Measurements from ENCODE around the gene FKRP. TPM values are rescaled to one million over a fixed set of nuclear protein-coding genes. Genes with fewer than 3 reads are reported as not detected.

FKRP gene
- polyA plus RNA-seq, 4 donors = 7.0 to 14.6 (median 8.8) TPM

DNA sequence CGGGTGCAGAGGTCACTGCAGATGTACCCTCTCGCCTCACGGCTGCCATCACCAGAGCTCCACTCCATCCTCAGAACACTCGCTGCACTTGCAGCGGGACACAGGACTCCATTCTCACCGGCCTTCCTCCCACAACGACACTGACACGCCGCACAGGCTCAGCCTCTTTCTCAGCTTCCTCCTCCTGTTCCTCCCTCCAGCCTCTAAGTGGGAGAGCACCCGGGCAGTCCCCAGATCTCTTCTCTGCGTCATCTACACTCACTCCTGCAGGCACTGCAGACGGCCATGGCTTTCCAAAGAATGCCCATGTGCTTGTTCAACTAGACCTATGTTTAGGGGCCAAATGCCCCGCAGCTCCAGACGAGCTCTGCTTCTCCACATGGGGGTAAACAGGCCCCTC, 14.3 kb upstream of the FKRP start:
- DNase-seq = no peak
- 77 to 89% (median 81%) methylated on average over 14 of the region's 14 CpGs for WGBS, 3 donors
- no peak for FAIRE-seq
- H3K9me3 ChIP-seq (ENCODE audit: control insufficient read depth in 2 of 2, insufficient read depth in 1 of 2, low read depth in 1 of 2, low read length in 1 of 2) = no peaks in the 10 kb centered on the region
- H3K4me3 ChIP-seq (ENCODE audit: low read depth in 1 of 3, low read length in 3 of 3) = no peak overlapping the region
- no peaks in the 10 kb centered on the region for H3K4me1 ChIP-seq (ENCODE audit: control insufficient read depth in 3 of 3, insufficient read depth in 2 of 3, low read depth in 1 of 3, low read length in 2 of 3)
- no peaks in the 10 kb centered on the region for H3K27me3 ChIP-seq (ENCODE audit: control insufficient read depth in 3 of 3, insufficient read depth in 3 of 3, low read length in 3 of 3)
- H3K36me3 ChIP-seq (ENCODE audit: control insufficient read depth in 3 of 3, insufficient read depth in 2 of 3, low read depth in 1 of 3, low read length in 3 of 3) = peaks cover 10 to 89% (median 33%) of the 10 kb centered on the region in 3 donors
- H3K27ac ChIP-seq (ENCODE audit: low read depth in 1 of 3, low read length in 2 of 3) = no peak overlapping the region

DNA sequence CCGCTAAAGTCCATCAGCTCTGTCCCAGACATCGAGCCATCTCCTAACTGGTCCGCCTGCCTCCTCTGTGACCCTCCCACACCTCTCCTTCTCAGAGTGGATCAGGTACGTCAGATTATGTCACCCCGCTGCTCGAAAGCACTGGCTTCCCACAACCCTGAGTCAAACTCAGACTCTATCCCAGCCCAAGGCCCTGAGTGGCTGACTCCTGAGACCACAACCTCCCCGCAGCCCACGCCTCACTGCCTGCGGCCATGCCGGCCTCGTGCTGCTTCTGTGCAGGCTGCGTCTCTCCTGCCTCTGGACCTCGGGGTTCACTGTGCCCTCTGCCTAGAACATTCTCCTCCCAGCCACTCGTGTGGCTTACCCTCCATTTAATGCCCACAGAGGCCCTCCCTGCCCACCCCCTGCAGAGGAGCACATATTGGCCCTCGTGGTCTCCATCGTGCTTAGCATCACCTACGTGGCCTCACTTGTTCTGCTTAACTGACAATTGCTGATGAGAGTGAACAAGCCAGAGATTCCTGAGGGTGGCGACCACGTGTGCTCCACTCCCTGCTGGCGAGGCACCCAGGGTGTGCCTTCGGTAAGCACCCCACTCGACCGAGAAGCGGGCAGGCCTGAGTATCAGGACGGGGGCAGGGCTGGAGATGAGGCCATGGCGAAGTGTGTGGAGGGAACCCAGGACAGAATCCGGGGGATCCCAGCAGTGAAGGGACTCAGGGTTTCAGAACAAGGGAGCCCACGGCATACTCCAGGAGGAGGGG, 13.5 kb upstream of the FKRP start:
- Histone ChIP-seq H3K4me1 (ENCODE audit: control insufficient read depth in 3 of 3, insufficient read depth in 2 of 3, low read depth in 1 of 3, low read length in 2 of 3) (no peaks in the 10 kb centered on the region), H3K4me3 (ENCODE audit: low read depth in 1 of 3, low read length in 3 of 3) (no peak overlapping the region), H3K27ac (ENCODE audit: low read depth in 1 of 3, low read length in 2 of 3) (no peak overlapping the region), H3K36me3 (ENCODE audit: control insufficient read depth in 3 of 3, insufficient read depth in 2 of 3, low read depth in 1 of 3, low read length in 3 of 3) (peaks cover 10 to 89% (median 32%) of the 10 kb centered on the region in 3 donors), H3K27me3 (ENCODE audit: control insufficient read depth in 3 of 3, insufficient read depth in 3 of 3, low read length in 3 of 3) (no peaks in the 10 kb centered on the region), H3K9me3 (ENCODE audit: control insufficient read depth in 2 of 2, insufficient read depth in 1 of 2, low read depth in 1 of 2, low read length in 1 of 2) (no peaks in the 10 kb centered on the region)
- 87 to 90% (median 88%) methylated on average over 28 of the region's 28 CpGs for WGBS, 3 donors
- FAIRE-seq = no peak
- no peak for DNase-seq

DNA sequence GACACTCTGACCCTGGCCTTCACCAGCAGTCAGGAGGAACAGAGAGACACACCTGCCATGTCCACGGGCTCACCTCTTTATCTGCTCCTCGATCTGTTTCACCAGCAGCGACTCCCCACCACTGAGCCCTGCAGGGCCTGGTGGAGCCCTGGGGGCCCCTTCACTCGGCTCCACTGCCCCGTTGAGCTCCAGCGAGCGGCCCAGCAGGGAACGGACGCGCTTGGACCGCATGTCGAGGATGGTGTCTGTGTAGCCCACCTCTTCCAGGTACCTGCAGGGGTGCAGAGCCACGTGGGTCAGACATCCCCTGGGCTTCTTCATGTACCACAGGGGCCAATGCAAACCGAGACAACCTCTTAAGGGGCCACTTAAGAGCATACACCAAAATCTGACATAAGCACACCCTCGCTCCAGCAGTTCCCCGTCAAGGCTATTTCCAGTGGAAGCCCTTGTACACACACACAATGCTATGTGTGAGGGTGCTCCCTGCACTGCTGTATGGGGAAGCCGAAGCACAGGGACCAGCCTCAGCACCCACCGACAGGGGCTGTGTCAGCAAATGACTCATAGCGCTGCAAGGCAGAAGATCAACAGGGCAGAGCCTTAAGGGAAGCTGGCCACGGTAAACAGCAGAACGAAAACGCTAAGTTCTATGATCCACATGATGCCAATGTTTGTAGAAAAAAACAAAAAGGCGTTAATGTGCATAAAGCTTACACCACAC, 12.7 kb upstream of the FKRP start:
- Histone ChIP-seq H3K27me3 (ENCODE audit: control insufficient read depth in 3 of 3, insufficient read depth in 3 of 3, low read length in 3 of 3) (no peaks in the 10 kb centered on the region), H3K36me3 (ENCODE audit: control insufficient read depth in 3 of 3, insufficient read depth in 2 of 3, low read depth in 1 of 3, low read length in 3 of 3) (peaks cover 16 to 89% (median 28%) of the 10 kb centered on the region in 3 donors), H3K4me1 (ENCODE audit: control insufficient read depth in 3 of 3, insufficient read depth in 2 of 3, low read depth in 1 of 3, low read length in 2 of 3) (no peaks in the 10 kb centered on the region), H3K9me3 (ENCODE audit: control insufficient read depth in 2 of 2, insufficient read depth in 1 of 2, low read depth in 1 of 2, low read length in 1 of 2) (no peaks in the 10 kb centered on the region), H3K27ac (ENCODE audit: low read depth in 1 of 3, low read length in 2 of 3) (no peak overlapping the region), H3K4me3 (ENCODE audit: low read depth in 1 of 3, low read length in 3 of 3) (no peak overlapping the region)
- WGBS, 3 donors = 87 to 89% (median 88%) methylated on average over 23 of the region's 23 CpGs
- DNase-seq = no peak
- no peak for FAIRE-seq

DNA sequence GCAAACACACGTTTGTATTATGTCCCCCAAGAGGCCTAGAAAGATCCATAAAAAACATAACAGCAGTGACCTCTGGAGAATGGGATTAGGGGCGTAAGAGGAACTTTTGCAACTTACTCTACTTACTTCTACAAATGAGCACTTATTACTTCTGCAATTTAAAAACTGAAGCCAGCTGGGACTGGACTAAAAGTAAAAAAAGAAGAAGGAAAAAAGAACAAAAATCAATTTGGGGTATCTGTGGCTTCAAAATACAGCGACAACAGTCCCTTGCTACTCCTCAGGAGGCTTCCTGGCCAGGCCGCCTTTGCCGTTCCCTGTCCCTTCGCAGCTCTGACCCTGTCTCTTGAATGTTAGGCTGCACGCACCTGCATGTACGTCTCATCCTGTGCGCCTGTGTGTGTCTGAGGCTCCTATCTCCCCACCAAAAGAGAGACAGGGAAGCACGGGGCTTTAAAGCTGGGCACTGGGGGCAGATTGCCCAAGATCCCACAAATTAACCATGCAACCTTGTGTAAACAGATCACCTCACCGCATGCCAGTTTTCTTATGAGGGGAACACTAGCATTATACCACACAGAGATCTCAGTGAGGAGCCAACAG, 12.1 kb upstream of the FKRP start:
- Histone ChIP-seq H3K27me3 (ENCODE audit: control insufficient read depth in 3 of 3, insufficient read depth in 3 of 3, low read length in 3 of 3) (no peaks in the 10 kb centered on the region), H3K36me3 (ENCODE audit: control insufficient read depth in 3 of 3, insufficient read depth in 2 of 3, low read depth in 1 of 3, low read length in 3 of 3) (peaks cover 17 to 88% (median 28%) of the 10 kb centered on the region in 3 donors), H3K9me3 (ENCODE audit: control insufficient read depth in 2 of 2, insufficient read depth in 1 of 2, low read depth in 1 of 2, low read length in 1 of 2) (no peaks in the 10 kb centered on the region), H3K4me3 (ENCODE audit: low read depth in 1 of 3, low read length in 3 of 3) (no peak overlapping the region), H3K27ac (ENCODE audit: low read depth in 1 of 3, low read length in 2 of 3) (no peak overlapping the region), H3K4me1 (ENCODE audit: control insufficient read depth in 3 of 3, insufficient read depth in 2 of 3, low read depth in 1 of 3, low read length in 2 of 3) (no peaks in the 10 kb centered on the region)
- FAIRE-seq (no peak), DNase-seq (no peak)
- 87 to 88% (median 87%) methylated on average over 11 of the region's 11 CpGs for WGBS, 3 donors

DNA sequence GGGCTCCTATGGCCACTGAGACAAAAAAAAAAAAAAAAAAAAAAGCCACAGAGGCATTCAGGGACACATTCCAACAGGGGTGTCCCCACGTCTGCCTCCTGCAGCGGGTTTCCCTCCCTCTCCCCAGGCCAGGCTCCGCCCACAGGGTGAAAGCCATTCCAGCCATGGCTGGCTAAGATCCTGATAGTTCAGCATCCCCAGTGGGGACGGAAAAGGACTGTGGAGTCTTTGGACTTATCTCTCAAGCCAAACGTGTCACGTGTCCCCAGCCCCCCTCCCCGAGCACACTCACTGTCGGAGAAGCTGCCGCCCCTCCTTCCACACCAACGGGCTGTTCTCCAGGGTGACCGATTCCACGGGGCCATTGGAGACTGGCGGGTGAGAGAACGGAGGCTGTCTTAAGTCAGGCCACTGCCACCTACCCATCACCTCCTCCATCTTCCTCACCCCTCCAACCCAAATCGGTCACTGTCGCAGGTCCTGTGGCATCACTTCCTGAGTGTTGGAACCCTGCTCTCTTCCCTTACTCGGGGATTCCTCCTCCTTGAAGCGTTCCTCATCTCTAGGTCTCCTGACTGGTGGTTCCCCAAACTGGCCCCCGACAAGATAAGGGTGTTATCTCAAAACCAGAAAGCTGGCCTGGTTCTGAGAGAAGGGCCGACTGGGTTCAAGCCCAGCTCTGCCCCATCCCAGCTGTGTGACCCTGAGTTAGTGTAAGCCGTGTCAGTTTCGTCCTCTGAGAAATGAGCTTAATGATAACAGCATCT, 9.1 kb upstream of the FKRP start:
- WGBS, 3 donors = 72 to 82% (median 79%) methylated on average over 22 of the region's 22 CpGs
- no peak for DNase-seq
- FAIRE-seq = no peak
- Histone ChIP-seq H3K9me3 (ENCODE audit: control insufficient read depth in 2 of 2, insufficient read depth in 1 of 2, low read depth in 1 of 2, low read length in 1 of 2) (no peaks in the 10 kb centered on the region), H3K27me3 (ENCODE audit: control insufficient read depth in 3 of 3, insufficient read depth in 3 of 3, low read length in 3 of 3) (no peaks in the 10 kb centered on the region), H3K36me3 (ENCODE audit: control insufficient read depth in 3 of 3, insufficient read depth in 2 of 3, low read depth in 1 of 3, low read length in 3 of 3) (peaks cover 7 to 84% (median 15%) of the 10 kb centered on the region in 3 donors), H3K27ac (ENCODE audit: low read depth in 1 of 3, low read length in 2 of 3) (peak overlapping the region in 1 of 3 donors; percentile 16), H3K4me3 (ENCODE audit: low read depth in 1 of 3, low read length in 3 of 3) (no peak overlapping the region), H3K4me1 (ENCODE audit: control insufficient read depth in 3 of 3, insufficient read depth in 2 of 3, low read depth in 1 of 3, low read length in 2 of 3) (no peaks in the 10 kb centered on the region)

DNA sequence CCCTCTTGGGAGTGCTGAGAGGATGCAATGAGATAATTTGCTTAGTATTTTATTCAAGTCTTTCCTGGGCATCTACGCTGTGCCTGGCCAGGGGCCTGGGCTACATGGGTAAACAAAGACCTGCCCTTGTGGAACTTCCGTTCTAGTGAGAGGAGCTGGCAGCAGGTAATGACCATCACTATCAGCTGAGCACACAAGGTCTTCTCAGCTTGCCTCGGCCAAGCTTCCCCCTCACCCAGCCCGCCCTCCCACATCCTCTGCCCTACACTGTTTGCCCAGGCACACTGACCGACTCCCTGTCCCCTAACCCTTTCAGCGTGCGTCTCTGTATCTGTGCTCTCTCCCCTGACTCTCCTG, 8.6 kb upstream of the FKRP start:
- no peak overlapping the region for H3K4me3 ChIP-seq (ENCODE audit: low read depth in 1 of 3, low read length in 3 of 3)
- no peak overlapping the region for H3K27ac ChIP-seq (ENCODE audit: low read depth in 1 of 3, low read length in 2 of 3)
- no peak for DNase-seq
- no peaks in the 10 kb centered on the region for H3K9me3 ChIP-seq (ENCODE audit: control insufficient read depth in 2 of 2, insufficient read depth in 1 of 2, low read depth in 1 of 2, low read length in 1 of 2)
- H3K27me3 ChIP-seq (ENCODE audit: control insufficient read depth in 3 of 3, insufficient read depth in 3 of 3, low read length in 3 of 3) = no peaks in the 10 kb centered on the region
- H3K4me1 ChIP-seq (ENCODE audit: control insufficient read depth in 3 of 3, insufficient read depth in 2 of 3, low read depth in 1 of 3, low read length in 2 of 3) = no peaks in the 10 kb centered on the region
- 82 to 93% (median 85%) methylated on average over 7 of the region's 7 CpGs for WGBS, 3 donors
- H3K36me3 ChIP-seq (ENCODE audit: control insufficient read depth in 3 of 3, insufficient read depth in 2 of 3, low read depth in 1 of 3, low read length in 3 of 3) = peaks cover 7 to 84% (median 15%) of the 10 kb centered on the region in 3 donors
- FAIRE-seq = no peak

DNA sequence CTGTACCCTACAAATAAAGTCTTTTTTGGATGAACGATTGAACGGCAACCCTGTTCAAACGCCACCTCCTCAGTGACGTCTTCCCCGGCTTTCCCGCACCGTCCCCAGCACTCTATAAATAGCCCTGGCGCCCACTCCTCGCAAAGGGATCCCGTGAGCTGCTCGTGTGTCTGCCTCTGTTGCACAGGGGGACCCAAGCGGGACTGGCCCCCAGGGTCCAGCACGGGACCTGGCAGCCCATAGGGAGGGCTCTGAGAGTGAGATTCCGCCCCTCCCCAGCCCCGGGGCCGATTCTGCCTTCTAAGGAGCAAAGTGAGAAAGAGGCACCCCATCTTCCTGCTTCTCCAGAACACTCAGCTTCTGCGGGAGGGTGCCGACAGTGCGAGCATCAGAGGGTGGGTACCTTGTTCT, 8.1 kb upstream of the FKRP start:
- Histone ChIP-seq H3K4me1 (ENCODE audit: control insufficient read depth in 3 of 3, insufficient read depth in 2 of 3, low read depth in 1 of 3, low read length in 2 of 3) (no peaks in the 10 kb centered on the region), H3K27ac (ENCODE audit: low read depth in 1 of 3, low read length in 2 of 3) (no peak overlapping the region), H3K4me3 (ENCODE audit: low read depth in 1 of 3, low read length in 3 of 3) (no peak overlapping the region), H3K9me3 (ENCODE audit: control insufficient read depth in 2 of 2, insufficient read depth in 1 of 2, low read depth in 1 of 2, low read length in 1 of 2) (no peaks in the 10 kb centered on the region), H3K36me3 (ENCODE audit: control insufficient read depth in 3 of 3, insufficient read depth in 2 of 3, low read depth in 1 of 3, low read length in 3 of 3) (peaks cover 7 to 79% (median 13%) of the 10 kb centered on the region in 3 donors), H3K27me3 (ENCODE audit: control insufficient read depth in 3 of 3, insufficient read depth in 3 of 3, low read length in 3 of 3) (no peaks in the 10 kb centered on the region)
- DNase-seq = no peak
- FAIRE-seq = no peak
- 83 to 88% (median 88%) methylated on average over 19 of the region's 19 CpGs for WGBS, 3 donors

DNA sequence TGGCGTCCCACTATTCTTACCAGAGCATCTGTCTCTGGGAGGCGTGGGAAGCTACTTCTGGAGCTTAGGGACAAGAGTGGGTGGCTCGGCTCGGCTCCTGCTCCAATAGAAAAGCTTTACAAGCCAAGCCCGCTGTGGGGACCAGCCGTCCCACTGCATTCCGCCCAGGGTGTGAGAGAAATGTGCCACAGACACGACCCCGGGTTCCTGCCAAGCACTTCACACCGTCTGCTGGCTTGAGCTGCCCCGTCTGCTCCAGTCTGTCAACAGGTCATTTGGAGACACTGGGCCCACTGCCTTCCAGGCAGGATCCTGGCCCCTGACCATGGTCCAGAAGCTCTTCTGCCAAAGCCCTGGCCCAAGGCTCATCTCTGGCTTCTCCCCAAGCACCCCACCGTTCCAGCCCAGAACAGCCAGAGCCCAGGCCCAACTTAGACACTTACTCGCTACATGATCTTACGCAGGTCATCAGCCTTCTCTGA, 6.5 kb upstream of the FKRP start:
- DNase-seq = no peak

More for the DNA sequence above, 6.5 kb upstream of the FKRP start:
- H3K9me3 ChIP-seq (ENCODE audit: control insufficient read depth in 2 of 2, insufficient read depth in 1 of 2, low read depth in 1 of 2, low read length in 1 of 2) = no peaks in the 10 kb centered on the region
- WGBS, 3 donors = 71 to 83% (median 80%) methylated on average over 14 of the region's 14 CpGs
- peaks cover 7 to 68% (median 7%) of the 10 kb centered on the region in 3 donors for H3K36me3 ChIP-seq (ENCODE audit: control insufficient read depth in 3 of 3, insufficient read depth in 2 of 3, low read depth in 1 of 3, low read length in 3 of 3)
- no peak for FAIRE-seq
- peaks cover 0 to 4% (median 3%) of the 10 kb centered on the region in 3 donors for H3K4me1 ChIP-seq (ENCODE audit: control insufficient read depth in 3 of 3, insufficient read depth in 2 of 3, low read depth in 1 of 3, low read length in 2 of 3)
- H3K27me3 ChIP-seq (ENCODE audit: control insufficient read depth in 3 of 3, insufficient read depth in 3 of 3, low read length in 3 of 3) = no peaks in the 10 kb centered on the region
- no peak overlapping the region for H3K27ac ChIP-seq (ENCODE audit: low read depth in 1 of 3, low read length in 2 of 3)
- no peak overlapping the region for H3K4me3 ChIP-seq (ENCODE audit: low read depth in 1 of 3, low read length in 3 of 3)
